ENCODE results near the gene RBAK. TPM values are rescaled to one million over a fixed set of nuclear protein-coding genes. Genes with fewer than 3 reads are reported as not detected.

The RBAK gene
- total RNA-seq, 1 experiment from 2014 or later = 14.5 TPM

- TF ChIP-seq AFF4 (CRISPR knock-in tag; IDR thresholded peaks at IDR 0.05; ENCODE audit: borderline replicate concordance) = no peak
- no peak for TF ChIP-seq ATF1 (CRISPR knock-in tag; IDR thresholded peaks at IDR 0.05)
- no peak for TF ChIP-seq PRDM15 (CRISPR knock-in tag; IDR thresholded peaks at IDR 0.05)
- Mint-ChIP-seq H3K4me1 (no peaks in the 10 kb centered on the region), H3K9me3 (no peaks in the 10 kb centered on the region), H3K36me3 (no peaks in the 10 kb centered on the region), H3K27ac (no peak overlapping the region), H3K4me3 (no peak overlapping the region), H3K27me3 (ENCODE audit: low read depth) (peaks cover 4% of the 10 kb centered on the region)
- CTCF ChIA-PET = interaction anchor here (1.1 to 1.4 kb wide), 2 partner anchors 9 to 63 kb away, joined by 3 read pairs; partner anchors contain the start of gene RBAK
- POLR2A ChIA-PET = interaction anchor here (0.5 kb wide), 1 partner anchor 58 kb away, joined by 4 read pairs; no protein-coding TSS in a partner anchor
- ATAC-seq = no peak
- DNase-seq (ENCODE audit: low spot score) = no peak
Observed at GRCh38 chr7:5036446-5036845, 9.2 kb upstream of the RBAK start.

GRCh38 chr7:5041047-5041446 lies 4.6 kb upstream of the RBAK start:
- POLR2A ChIA-PET = no interaction called here
- Mint-ChIP-seq H3K27me3 (ENCODE audit: low read depth) (peaks cover 20% of the 10 kb centered on the region), H3K9me3 (peaks cover 3% of the 10 kb centered on the region; the same call in 1 of the 2 replicates), H3K27ac (no peak overlapping the region), H3K4me3 (no peak overlapping the region), H3K4me1 (peaks cover 10% of the 10 kb centered on the region), H3K36me3 (no peaks in the 10 kb centered on the region)
- CTCF ChIA-PET = no interaction called here
- DNase-seq (ENCODE audit: low spot score) = no peak
- no peak for ATAC-seq
- TF ChIP-seq SP1 (CRISPR knock-in tag; conservative IDR thresholded peaks at IDR 0.05) (no peak), GRHL2 (CRISPR knock-in tag; IDR thresholded peaks at IDR 0.05; ENCODE audit: insufficient replicate concordance, severe bottlenecking) (no peak), E2F5 (CRISPR knock-in tag; IDR thresholded peaks at IDR 0.05) (no peak)

DNA sequence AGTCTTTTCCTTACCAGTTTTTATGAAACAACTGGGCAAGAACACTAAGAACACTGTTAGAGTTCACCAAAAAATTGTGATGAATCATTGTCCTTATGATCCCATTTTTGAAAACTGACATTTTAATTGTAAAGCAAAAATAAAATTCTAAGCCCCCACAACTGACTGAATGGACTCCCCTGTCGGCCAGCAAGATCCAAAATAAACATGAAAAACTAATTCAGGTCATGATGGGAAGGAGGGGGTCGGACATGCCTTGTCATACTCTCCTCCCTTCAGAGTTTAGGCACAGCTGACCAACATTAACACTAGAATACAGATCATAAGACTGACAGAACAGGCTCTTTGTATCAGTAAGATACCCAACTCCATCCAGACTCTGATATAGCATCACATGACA lies 2.0 kb upstream of the RBAK start:
- Mint-ChIP-seq H3K27me3 (ENCODE audit: low read depth) (peaks cover 20% of the 10 kb centered on the region), H3K9me3 (peaks cover 3% of the 10 kb centered on the region; the same call in 1 of the 2 replicates), H3K27ac (no peak overlapping the region), H3K36me3 (peaks cover 9% of the 10 kb centered on the region), H3K4me3 (no peak overlapping the region), H3K4me1 (peaks cover 10% of the 10 kb centered on the region)
- ATAC-seq (no peak), DNase-seq (ENCODE audit: low spot score) (no peak)
- CTCF ChIA-PET = no interaction called here
- POLR2A ChIA-PET = no interaction called here
- TF ChIP-seq HMGXB4 (CRISPR knock-in tag; IDR thresholded peaks at IDR 0.05) (no peak), USF2 (CRISPR knock-in tag; IDR thresholded peaks at IDR 0.05) (no peak), ATF2 (CRISPR knock-in tag; IDR thresholded peaks at IDR 0.05; ENCODE audit: borderline replicate concordance, low read depth) (no peak), SMAD3 (CRISPR knock-in tag; IDR thresholded peaks at IDR 0.05; ENCODE audit: borderline replicate concordance) (no peak), NR2C2 (CRISPR knock-in tag; IDR thresholded peaks at IDR 0.05) (no peak), SP1 (CRISPR knock-in tag; conservative IDR thresholded peaks at IDR 0.05) (no peak), ZNF671 (CRISPR knock-in tag; IDR thresholded peaks at IDR 0.05) (no peak), NFATC4 (CRISPR knock-in tag; IDR thresholded peaks at IDR 0.05) (no peak), ZNF138 (CRISPR knock-in tag; conservative IDR thresholded peaks at IDR 0.05) (no peak), NR1H2 (CRISPR knock-in tag; IDR thresholded peaks at IDR 0.05) (no peak)
- TF ChIP-seq, protein P1, sequence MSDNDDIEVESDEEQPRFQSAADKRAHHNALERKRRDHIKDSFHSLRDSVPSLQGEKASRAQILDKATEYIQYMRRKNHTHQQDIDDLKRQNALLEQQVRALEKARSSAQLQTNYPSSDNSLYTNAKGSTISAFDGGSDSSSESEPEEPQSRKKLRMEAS (CRISPR knock-in tag; IDR thresholded peaks at IDR 0.05) = no peak
- TF ChIP-seq, protein P2, sequence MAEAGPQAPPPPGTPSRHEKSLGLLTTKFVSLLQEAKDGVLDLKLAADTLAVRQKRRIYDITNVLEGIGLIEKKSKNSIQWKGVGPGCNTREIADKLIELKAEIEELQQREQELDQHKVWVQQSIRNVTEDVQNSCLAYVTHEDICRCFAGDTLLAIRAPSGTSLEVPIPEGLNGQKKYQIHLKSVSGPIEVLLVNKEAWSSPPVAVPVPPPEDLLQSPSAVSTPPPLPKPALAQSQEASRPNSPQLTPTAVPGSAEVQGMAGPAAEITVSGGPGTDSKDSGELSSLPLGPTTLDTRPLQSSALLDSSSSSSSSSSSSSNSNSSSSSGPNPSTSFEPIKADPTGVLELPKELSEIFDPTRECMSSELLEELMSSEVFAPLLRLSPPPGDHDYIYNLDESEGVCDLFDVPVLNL (CRISPR knock-in tag; IDR thresholded peaks at IDR 0.05; ENCODE audit: borderline replicate concordance, low read depth) = no peak
